AG09309 (cell line): ENCODE measurements around the gene FXYD6.

ENCODE experiments used
- DNase-seq: peaks from one replicate; pipeline ENCODE4 v3.0.0-alpha.2; 2010; ENCODE audit warnings: low read depth
- H3K4me3 ChIP-seq: 2 replicates; pipeline ENCODE4 v1.5.1; 2011; ENCODE audit warnings: mild to moderate bottlenecking, low read depth, low read length, moderate library complexity; ENCODE audit not compliant: control insufficient read depth
- TF ChIP-seq, protein P1 (sequence below): IDR thresholded peaks from 2 replicates; pipeline ENCODE4 v1.5.1; 2011; ENCODE audit warnings: mild to moderate bottlenecking, low read depth, low read length, inconsistent platforms; ENCODE audit not compliant: insufficient read depth, control insufficient read depth; ENCODE audit errors: missing control alignments

The FXYD6 gene

DNA sequence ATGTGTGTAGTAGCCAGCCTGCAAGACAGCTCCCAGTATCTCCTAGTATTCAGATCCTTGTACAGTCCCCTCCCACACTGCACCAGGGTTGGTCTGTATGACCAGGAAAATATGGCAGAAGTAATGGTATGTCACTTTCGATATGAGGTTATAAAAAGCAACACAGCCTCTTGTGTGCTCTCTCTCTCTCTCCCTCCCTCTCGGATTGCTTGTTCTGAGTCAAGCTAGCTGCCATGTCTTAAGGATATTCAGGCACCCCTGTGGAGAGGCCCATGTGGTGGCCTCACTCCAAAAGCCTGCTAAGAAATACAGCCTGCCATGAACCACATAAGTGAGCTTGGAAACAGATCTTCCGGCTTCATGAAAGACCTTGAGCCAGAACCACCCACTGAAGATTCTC, 25.4 kb downstream of the FXYD6 start:
- no peak overlapping the region for H3K4me3 ChIP-seq
- TF ChIP-seq, protein P1, sequence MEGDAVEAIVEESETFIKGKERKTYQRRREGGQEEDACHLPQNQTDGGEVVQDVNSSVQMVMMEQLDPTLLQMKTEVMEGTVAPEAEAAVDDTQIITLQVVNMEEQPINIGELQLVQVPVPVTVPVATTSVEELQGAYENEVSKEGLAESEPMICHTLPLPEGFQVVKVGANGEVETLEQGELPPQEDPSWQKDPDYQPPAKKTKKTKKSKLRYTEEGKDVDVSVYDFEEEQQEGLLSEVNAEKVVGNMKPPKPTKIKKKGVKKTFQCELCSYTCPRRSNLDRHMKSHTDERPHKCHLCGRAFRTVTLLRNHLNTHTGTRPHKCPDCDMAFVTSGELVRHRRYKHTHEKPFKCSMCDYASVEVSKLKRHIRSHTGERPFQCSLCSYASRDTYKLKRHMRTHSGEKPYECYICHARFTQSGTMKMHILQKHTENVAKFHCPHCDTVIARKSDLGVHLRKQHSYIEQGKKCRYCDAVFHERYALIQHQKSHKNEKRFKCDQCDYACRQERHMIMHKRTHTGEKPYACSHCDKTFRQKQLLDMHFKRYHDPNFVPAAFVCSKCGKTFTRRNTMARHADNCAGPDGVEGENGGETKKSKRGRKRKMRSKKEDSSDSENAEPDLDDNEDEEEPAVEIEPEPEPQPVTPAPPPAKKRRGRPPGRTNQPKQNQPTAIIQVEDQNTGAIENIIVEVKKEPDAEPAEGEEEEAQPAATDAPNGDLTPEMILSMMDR = no peak
- no peak for DNase-seq

DNA sequence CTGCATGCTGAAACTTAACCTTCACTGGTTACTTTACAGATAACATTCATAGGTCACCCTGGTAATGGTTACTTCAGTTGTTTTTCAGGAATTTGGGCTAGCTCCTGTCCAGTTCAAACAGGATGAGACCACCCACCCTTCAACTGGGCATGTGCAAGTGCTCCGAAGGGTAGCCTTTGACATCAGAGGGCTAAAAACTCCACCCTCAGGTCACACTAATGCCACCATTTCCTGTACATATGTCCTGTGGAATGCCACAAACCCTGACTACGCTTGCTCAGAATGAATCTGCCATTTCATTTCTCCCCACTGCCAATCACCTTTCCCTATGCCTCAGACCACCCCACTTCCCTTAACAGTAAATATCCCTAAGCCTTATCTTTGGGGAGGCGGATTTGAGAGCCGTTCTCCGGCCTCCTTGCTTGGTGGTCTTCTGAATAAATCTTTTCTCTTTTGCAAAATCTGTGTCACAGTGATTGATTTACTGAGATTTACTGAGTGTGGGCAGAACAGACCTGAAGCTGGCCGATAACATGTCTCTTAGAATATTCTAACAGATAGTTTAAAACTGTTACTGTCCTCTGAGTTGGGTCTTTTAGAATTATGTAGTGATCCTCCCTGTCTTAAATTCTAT, 26.6 kb downstream of the FXYD6 start:
- DNase-seq = no peak
- no peak overlapping the region for H3K4me3 ChIP-seq
- TF ChIP-seq, protein P1 = no peak

DNA sequence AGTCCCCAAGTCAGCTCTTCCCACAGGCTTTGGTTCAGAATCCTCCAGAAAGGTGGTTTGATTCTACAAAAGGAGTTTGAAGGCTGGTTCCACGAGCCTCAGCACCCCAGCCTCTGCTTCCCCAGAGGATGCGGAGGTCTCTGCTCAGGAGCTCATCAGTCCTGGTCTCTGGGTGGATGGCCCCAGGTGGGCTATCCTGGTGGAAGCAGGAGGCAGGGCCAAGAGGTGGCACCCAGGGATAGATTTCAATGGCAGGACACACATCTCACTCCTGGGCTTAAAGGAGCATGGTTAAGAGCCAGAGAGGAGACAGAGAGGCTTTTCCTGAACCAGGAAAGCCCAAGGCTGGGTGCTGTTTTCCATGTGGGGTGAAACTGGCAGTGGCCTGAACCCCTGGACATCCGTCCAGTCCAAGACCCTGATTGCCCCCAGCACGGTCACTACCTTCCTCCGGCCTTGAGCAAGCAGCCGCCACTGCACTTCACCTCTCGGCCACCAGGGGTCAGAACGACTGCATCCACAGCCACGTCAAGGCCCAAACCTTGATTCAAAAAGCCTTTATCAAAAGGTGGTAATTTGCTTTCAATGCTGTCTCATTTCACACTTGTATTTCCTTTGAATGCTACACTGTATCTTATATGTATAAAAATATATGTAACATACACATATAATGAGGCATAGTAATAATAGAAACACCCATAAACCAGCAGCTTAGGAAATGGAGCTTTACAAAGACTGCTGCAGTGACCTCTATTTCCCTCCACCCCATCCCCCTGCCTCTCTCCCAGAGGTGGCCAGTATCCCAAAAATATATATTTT, 32.6 kb downstream of the FXYD6 start:
- no peak overlapping the region for H3K4me3 ChIP-seq
- DNase-seq = peak; percentile 8
- TF ChIP-seq, protein P1 = peak; percentile 96

DNA sequence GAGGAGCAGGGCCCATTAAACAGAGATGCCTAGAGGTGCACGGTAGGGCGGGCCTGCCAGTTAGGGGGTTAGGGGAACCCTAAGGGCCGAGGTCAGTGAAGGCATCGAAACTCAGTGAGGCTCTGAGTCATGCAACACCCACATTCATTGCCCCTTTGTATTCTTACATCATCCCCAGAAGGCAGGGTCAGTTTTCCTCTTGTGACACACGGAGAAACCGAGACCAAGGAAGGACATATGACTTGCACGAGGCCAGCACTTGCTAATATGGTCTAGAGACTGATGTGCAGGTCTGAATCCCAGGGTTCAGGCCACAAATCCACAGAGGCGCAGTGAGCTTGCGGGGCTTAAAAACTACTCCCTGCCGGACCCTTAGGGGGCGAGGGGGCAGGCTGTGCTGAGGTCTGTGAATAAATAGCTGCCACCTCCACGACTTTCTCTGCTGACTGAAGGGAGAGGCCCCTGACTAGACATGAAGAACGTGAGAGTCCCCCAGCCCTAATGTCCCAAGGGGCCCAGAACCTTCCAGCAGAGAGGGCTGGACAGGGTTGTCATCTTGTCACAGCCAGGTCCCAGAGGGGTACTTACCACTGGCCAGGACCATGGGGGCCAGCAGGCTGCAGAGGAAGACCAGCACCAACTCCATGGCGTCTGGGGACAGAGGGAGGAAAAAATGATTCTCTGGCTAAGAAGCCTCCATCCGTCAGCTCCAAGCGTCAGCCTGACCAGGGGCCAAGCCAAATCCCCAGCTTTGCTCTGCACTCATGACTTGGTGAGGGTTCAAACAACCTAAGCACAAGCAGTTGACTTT, 34.1 kb downstream of the FXYD6 start:
- no peak for DNase-seq
- TF ChIP-seq, protein P1 = no peak

DNA sequence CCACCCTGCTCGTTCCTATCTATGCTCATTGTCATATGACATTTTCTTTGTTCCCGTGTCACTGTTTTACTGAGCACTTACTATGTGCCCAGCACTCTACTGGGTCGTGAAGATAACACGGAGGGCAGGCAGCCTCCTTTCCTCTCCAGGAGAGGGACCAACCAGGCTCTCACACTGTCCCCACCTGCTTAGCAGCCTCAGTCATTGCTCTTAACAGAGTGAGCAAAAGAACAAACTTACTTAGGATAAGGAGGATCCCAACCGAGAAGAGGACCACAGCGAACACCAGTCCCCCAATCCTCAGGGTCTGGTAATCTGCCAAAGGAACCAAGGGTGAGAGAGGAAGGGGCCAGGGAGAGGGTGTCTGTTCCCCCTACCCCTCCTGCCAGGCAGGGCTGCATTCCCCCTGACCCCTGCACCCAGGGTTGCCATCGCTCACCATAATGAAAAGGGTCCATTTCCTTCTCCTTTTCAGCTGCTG, 34.9 kb downstream of the FXYD6 start:
- DNase-seq = no peak
- TF ChIP-seq, protein P1 = no peak
- H3K4me3 ChIP-seq = no peak overlapping the region

More for the DNA sequence above, 34.1 kb downstream of the FXYD6 start:
- H3K4me3 ChIP-seq = no peak overlapping the region

DNA sequence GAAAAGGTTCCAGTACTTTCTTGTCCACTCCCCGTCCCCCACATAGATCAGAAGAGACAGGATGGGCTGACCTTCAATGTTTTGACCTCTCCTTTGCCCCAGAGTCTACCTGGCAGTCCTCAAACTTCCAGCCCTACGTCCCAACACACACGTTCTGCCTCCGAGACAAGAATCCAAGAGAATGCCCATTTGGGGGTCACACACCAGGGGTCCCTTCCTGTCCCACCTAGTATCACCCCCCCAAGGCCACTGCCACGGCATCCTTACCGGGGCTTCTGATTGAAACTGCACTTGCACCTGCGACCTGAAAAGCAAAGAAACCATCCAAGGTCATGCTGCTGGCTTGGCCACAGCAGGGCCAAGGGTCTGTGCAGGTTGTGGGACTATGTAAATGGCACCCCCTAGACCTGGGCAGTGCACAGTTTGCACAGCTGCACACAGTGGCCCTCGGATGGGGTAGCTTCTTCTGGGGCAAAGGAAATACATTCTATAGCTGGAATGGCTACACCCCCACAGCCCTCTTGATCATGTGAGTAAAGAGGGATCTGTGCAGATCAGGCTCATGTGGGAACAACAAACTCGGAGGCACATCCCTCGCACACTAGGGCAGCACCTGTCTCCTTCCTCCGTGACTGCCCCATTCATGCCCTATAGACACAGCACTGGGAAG, 35.4 kb downstream of the FXYD6 start:
- no peak overlapping the region for H3K4me3 ChIP-seq
- TF ChIP-seq, protein P1 = no peak
- DNase-seq = no peak
